Brain microvascular endothelial cell (primary cell): ENCODE measurements around the gene THPO.

Source experiments
- DNase-seq: peaks from one replicate; pipeline ENCODE4 v3.0.0-alpha.2; 2020
- H3K27ac ChIP-seq: fragments of 250-450 bp; sonication (Bioruptor Pico); 2 replicates; pipeline ENCODE4 v1.5.1; 2020; ENCODE audit warnings: mild to moderate bottlenecking, moderate library complexity
- H3K27me3 ChIP-seq: fragments of 250-450 bp; sonication (Bioruptor Pico); replicated peaks from 2 replicates; pipeline ENCODE4 v1.5.1; 2020; ENCODE audit warnings: mild to moderate bottlenecking
- H3K36me3 ChIP-seq: fragments of 250-450 bp; sonication (Bioruptor Pico); replicated peaks from 2 replicates; pipeline ENCODE4 v1.5.1; 2020; ENCODE audit warnings: mild to moderate bottlenecking
- H3K4me3 ChIP-seq: 2 replicates; pipeline ENCODE4 v1.5.1; 2011; ENCODE audit warnings: low read depth, mild to moderate bottlenecking, control low read depth, low read length, moderate library complexity
- CTCF ChIP-seq: IDR thresholded peaks from 2 replicates; pipeline ENCODE4 v1.5.1; 2011; ENCODE audit warnings: low read depth, mild to moderate bottlenecking, moderate library complexity, low read length, control low read depth, inconsistent platforms; ENCODE audit errors: missing control alignments
- in situ Hi-C: cut with HindIII; loops from 2 replicates; pipeline ENCODE4 v1.10.0; 2017; ENCODE audit warnings: low sequenced_read_pairs, low pct_ligation_motif_present

The THPO gene

GRCh38 chr3:184359610-184360009 is 18.4 kb downstream of the THPO start:
- Histone ChIP-seq H3K27ac (no peak overlapping the region), H3K36me3 (no peaks in the 10 kb centered on the region), H3K4me3 (no peak overlapping the region), H3K27me3 (no peaks in the 10 kb centered on the region)
- in situ Hi-C loops: loop anchor here (25.0 kb wide), 1 partner anchor 178 kb away; no protein-coding TSS in a partner anchor
- no peak for TF ChIP-seq CTCF
- DNase-seq: no peak

DNA sequence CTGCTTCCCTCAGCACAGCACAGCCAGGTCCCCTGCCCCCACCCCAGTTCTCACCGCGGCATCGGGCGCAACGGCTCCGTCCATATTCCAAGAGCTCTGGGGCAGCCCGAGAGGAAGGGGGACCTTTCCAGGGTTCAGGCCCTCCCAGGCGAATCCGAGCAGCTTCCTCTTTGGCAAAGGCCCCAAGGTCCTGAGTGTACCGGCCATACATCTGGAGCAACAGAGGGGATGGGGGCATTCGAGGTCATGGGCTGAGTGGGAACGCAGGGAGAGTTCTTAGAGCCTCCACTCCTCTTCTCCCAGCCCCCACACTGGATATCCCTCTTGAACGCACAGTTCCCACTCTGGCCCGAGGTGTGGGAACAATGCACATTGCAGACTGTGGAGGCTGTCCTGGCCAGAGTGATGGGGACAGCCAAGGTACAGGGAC is 19.1 kb downstream of the THPO start:
- no peaks in the 10 kb centered on the region for H3K36me3 ChIP-seq
- no peak overlapping the region for H3K4me3 ChIP-seq
- in situ Hi-C loops: loop anchor here (25.0 kb wide), 1 partner anchor 178 kb away; no protein-coding TSS in a partner anchor
- no peak for DNase-seq
- H3K27me3 ChIP-seq: no peaks in the 10 kb centered on the region
- no peak for TF ChIP-seq CTCF
- no peak overlapping the region for H3K27ac ChIP-seq

DNA sequence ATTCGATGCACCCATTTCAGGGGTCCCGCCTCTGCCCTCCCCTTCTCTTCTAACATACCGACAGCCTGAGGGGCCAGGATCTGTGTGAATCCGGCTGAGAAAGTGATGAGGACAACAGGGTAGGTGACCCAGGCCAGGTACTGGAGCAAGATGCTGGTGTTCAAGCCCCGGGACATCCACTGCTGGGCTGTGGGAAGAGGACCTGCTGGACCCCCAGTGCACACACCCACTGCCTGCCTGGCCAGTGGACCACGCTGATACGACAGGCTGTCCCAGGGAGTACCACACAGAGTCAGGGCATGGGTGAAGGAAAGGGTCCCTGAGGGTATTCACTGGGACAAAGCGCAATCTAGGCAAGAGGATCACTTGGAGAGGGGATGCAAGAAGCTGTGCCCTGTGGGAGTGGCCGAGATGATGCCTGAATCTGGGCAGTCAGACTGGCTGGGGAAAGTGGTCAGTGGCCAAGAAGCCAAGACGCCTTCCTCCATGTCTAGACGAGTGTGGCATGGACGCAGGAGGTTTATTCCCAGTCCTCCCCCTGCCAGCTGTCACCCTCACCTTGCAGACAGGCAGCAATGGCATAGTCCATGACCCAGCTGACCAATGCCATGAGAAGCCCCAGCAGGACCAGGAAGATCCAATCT is 19.8 kb downstream of the THPO start:
- Histone ChIP-seq H3K4me3 (no peak overlapping the region), H3K36me3 (no peaks in the 10 kb centered on the region), H3K27ac (no peak overlapping the region), H3K27me3 (no peaks in the 10 kb centered on the region)
- in situ Hi-C loops: loop anchor here (25.0 kb wide), 1 partner anchor 179 kb away; no protein-coding TSS in a partner anchor
- no peak for DNase-seq
- no peak for TF ChIP-seq CTCF

- DNase-seq: no peak
- Histone ChIP-seq H3K27ac (no peak overlapping the region), H3K4me3 (no peak overlapping the region), H3K36me3 (no peaks in the 10 kb centered on the region), H3K27me3 (no peaks in the 10 kb centered on the region)
- no peak for TF ChIP-seq CTCF
- in situ Hi-C loops: loop anchor here (25.0 kb wide), 1 partner anchor 180 kb away; no protein-coding TSS in a partner anchor
Observed at GRCh38 chr3:184357248-184358123, 20.5 kb downstream of the THPO start.

- Histone ChIP-seq H3K27ac (no peak overlapping the region), H3K27me3 (no peaks in the 10 kb centered on the region)
Observed at GRCh38 chr3:184355261-184356040, 22.6 kb downstream of the THPO start.

More at GRCh38 chr3:184355261-184356040, 22.6 kb downstream of the THPO start:
- Histone ChIP-seq H3K36me3 (no peaks in the 10 kb centered on the region), H3K4me3 (no peak overlapping the region)
- in situ Hi-C loops: loop anchor here (25.0 kb wide), 1 partner anchor 182 kb away; no protein-coding TSS in a partner anchor
- TF ChIP-seq CTCF: no peak
- DNase-seq: no peak
